GM13977 (cell line): Measurements from ENCODE around the gene NCKIPSD.

ENCODE experiments used
- DNase-seq: peaks from one replicate; pipeline ENCODE4 v3.0.0; 2012; ENCODE audit warnings: low spot score
- CTCF ChIP-seq: IDR thresholded peaks from 2 replicates; pipeline ENCODE4 v1.5.1; 2012; ENCODE audit warnings: mild to moderate bottlenecking, control low read depth; ENCODE audit not compliant: insufficient read depth; ENCODE audit errors: extremely low read depth, missing control alignments
- in situ Hi-C: fragments of 300-500 bp; cut with MboI; formaldehyde crosslinking; loops from one replicate; pipeline ENCODE4 v1.12.0; 2022; ENCODE audit warnings: low sequenced_read_pairs, low pct_unique_long_range_greater_than_20kb, mixed read lengths, inconsistent platforms; ENCODE audit not compliant: unreplicated experiment

Gene NCKIPSD

GRCh38 chr3:48716982-48717746, 31.4 kb upstream of the NCKIPSD start, which contains the start of gene IP6K2:
Gene IP6K2 (minus strand): TSS chr3:48717221. CDS start chr3:48695291, 21,930 bp downstream.
- peak; percentile 96 for DNase-seq
- no peak for TF ChIP-seq CTCF
- in situ Hi-C loops, result no loop called here

- no peak for TF ChIP-seq CTCF
- no peak for DNase-seq
- in situ Hi-C loops, result no loop called here
Observed at GRCh38 chr3:48716508-48716981, 30.8 kb upstream of the NCKIPSD start.

- in situ Hi-C loops, result no loop called here
- no peak for DNase-seq
- no peak for TF ChIP-seq CTCF
Observed at GRCh38 chr3:48715174-48715800, 29.6 kb upstream of the NCKIPSD start.

GRCh38 chr3:48711727-48712126, 26.0 kb upstream of the NCKIPSD start:
- in situ Hi-C loops, result no loop called here
- no peak for TF ChIP-seq CTCF
- DNase-seq, result no peak

GRCh38 chr3:48709051-48709461, 23.3 kb upstream of the NCKIPSD start:
- in situ Hi-C loops, result no loop called here
- DNase-seq, result no peak
- TF ChIP-seq CTCF, result no peak

GRCh38 chr3:48708481-48708889, 22.8 kb upstream of the NCKIPSD start:
- no peak for TF ChIP-seq CTCF
- DNase-seq, result no peak
- in situ Hi-C loops, result no loop called here
